HepG2 (cell line): Measurements from ENCODE around the gene TBKBP1. TPM values are rescaled to one million over a fixed set of nuclear protein-coding genes. Genes with fewer than 3 reads are reported as not detected.

ENCODE experiments used
- CENPT ChIP-seq: sonication (generic); formaldehyde crosslinking; IDR thresholded peaks from 2 replicates; pipeline ENCODE4 v1.8.0; 2022; ENCODE audit warnings: low read depth, mild to moderate bottlenecking, moderate library complexity, missing genetic modification reagents
- GPN1 ChIP-seq: sonication (generic); formaldehyde crosslinking; IDR thresholded peaks from 2 replicates; pipeline ENCODE4 v1.5.1; 2020; ENCODE audit warnings: missing genetic modification reagents, borderline replicate concordance
- HMGXB3 ChIP-seq: sonication (generic); formaldehyde crosslinking; IDR thresholded peaks from 2 replicates; pipeline ENCODE4 v1.4.0; 2020; ENCODE audit warnings: missing genetic modification reagents, borderline replicate concordance
- MYC ChIP-seq: sonication (generic); formaldehyde crosslinking; IDR thresholded peaks from 2 replicates; pipeline ENCODE4 v1.9.0; 2021; ENCODE audit warnings: missing genetic modification reagents, borderline replicate concordance
- PRDM15 ChIP-seq: sonication (generic); formaldehyde crosslinking; IDR thresholded peaks from 2 replicates; pipeline ENCODE4 v1.4.0; 2020; ENCODE audit warnings: missing genetic modification reagents
- RBM22 ChIP-seq: fragments of 200-400 bp; formaldehyde crosslinking; optimal IDR thresholded peaks from 2 replicates; pipeline ENCODE3; 2017; ENCODE audit warnings: mild to moderate bottlenecking, low read length, moderate library complexity
- SNAPC5 ChIP-seq: sonication (generic); formaldehyde crosslinking; IDR thresholded peaks from 2 replicates; pipeline ENCODE4 v1.8.1; 2023; ENCODE audit warnings: mild to moderate bottlenecking, missing genetic modification reagents, borderline replicate concordance
- STAT5B ChIP-seq: sonication (generic); formaldehyde crosslinking; IDR thresholded peaks from 2 replicates; pipeline ENCODE4 v1.4.0; 2020; ENCODE audit warnings: missing genetic modification reagents
- ZFAT ChIP-seq: sonication (generic); formaldehyde crosslinking; conservative IDR thresholded peaks from 2 replicates; pipeline ENCODE4 v1.8.1; 2023; ENCODE audit warnings: missing genetic modification reagents, inconsistent platforms
- ZFP82 ChIP-seq: sonication (generic); formaldehyde crosslinking; IDR thresholded peaks from 2 replicates; pipeline ENCODE4 v1.5.1; 2020; ENCODE audit warnings: mild to moderate bottlenecking, missing genetic modification reagents, borderline replicate concordance
- ZNF280D ChIP-seq: sonication (generic); formaldehyde crosslinking; IDR thresholded peaks from 2 replicates; pipeline ENCODE4 v1.5.1; 2020; ENCODE audit warnings: mild to moderate bottlenecking, missing genetic modification reagents
- ZNF281 ChIP-seq: sonication (generic); formaldehyde crosslinking; IDR thresholded peaks from 2 replicates; pipeline ENCODE4 v1.4.0; 2020; ENCODE audit warnings: missing genetic modification reagents, borderline replicate concordance
- ZNF296 ChIP-seq: sonication (generic); formaldehyde crosslinking; conservative IDR thresholded peaks from 2 replicates; pipeline ENCODE4 v1.5.0; 2020; ENCODE audit warnings: mild to moderate bottlenecking, missing genetic modification reagents
- polyA plus RNA-seq, 8 experiments: library from polyadenylated mRNA; depleted of rRNA in 3 of 8; stranded (reverse) in 7 of 8; unstranded in 1 of 8; fragments of >200 nt; fragmentation: Illumina TruSeq in 4 of 8; extraction: Trizol in 4 of 8; gene quantifications; 2 replicates each; pipeline versions ENCODE4 v1.2.1 to v1.2.3, GENCODE V29; 2011 to 2016; ENCODE audit warnings: low read depth in 4 of 8, missing spikeins in 1 of 8, mixed read lengths in 1 of 8; ENCODE audit not compliant: insufficient read depth in 1 of 8
- total RNA-seq, 5 experiments: library from RNA; depleted of rRNA; stranded (reverse); fragments of >200 nt; fragmentation: Illumina TruSeq; extraction: Trizol; gene quantifications; 2 replicates each; pipeline ENCODE4 v1.2.3, GENCODE V29; 2016; ENCODE audit warnings: low read depth in 1 of 5

Gene TBKBP1
- total and polyA plus RNA-seq, 2 of the 13 experiments (the other 11 are each of a cell fraction or from before 2014, with no cell fraction given): 2.6 to 7.0 TPM

- TF ChIP-seq HMGXB3 (CRISPR knock-in tag) (no peak), ZFP82 (CRISPR knock-in tag) (no peak), ZNF280D (CRISPR knock-in tag) (no peak), PRDM15 (CRISPR knock-in tag) (no peak), SNAPC5 (no peak), STAT5B (CRISPR knock-in tag) (no peak), ZFAT (CRISPR knock-in tag) (no peak), CENPT (no peak), ZNF281 (CRISPR knock-in tag) (peak; percentile 95), MYC (CRISPR knock-in tag) (peak; percentile 15), ZNF296 (no peak), RBM22 (no peak), GPN1 (CRISPR knock-in tag) (no peak)
Measured at GRCh38 chr17:47693731-47694580, at the start of gene TBKBP1 (continued).
